NCI-H2196 (cell line): ENCODE measurements around the gene ZMIZ1.

ENCODE experiments used
- DNase-seq: peaks from one replicate; lab custom pipeline; 2025; ENCODE audit not compliant: unreplicated experiment; lab: John Stamatoyannopoulos, UW

The ZMIZ1 gene

GRCh38 chr10:79349766-79350406 is 281.1 kb downstream of the ZMIZ1 start:
- DNase-seq = no peak

GRCh38 chr10:79350407-79351154 is 281.8 kb downstream of the ZMIZ1 start:
- no peak for DNase-seq

GRCh38 chr10:79351332-79351731 is 282.6 kb downstream of the ZMIZ1 start:
- no peak for DNase-seq

- DNase-seq = no peak
These were observed 283.5 kb downstream of the ZMIZ1 start for GRCh38 chr10:79352035-79352877.

- DNase-seq = no peak
These were observed 284.2 kb downstream of the ZMIZ1 start for GRCh38 chr10:79353000-79353406.

- DNase-seq = no peak
These were observed 285.0 kb downstream of the ZMIZ1 start for GRCh38 chr10:79353726-79354125.

GRCh38 chr10:79354141-79354540 is 285.4 kb downstream of the ZMIZ1 start:
- no peak for DNase-seq

GRCh38 chr10:79354615-79355014 is 285.8 kb downstream of the ZMIZ1 start:
- no peak for DNase-seq

- no peak for DNase-seq
These were observed 286.8 kb downstream of the ZMIZ1 start for GRCh38 chr10:79355420-79356017.

- no peak for DNase-seq
These were observed 287.3 kb downstream of the ZMIZ1 start for GRCh38 chr10:79356104-79356503.

GRCh38 chr10:79357180-79357579 is 288.4 kb downstream of the ZMIZ1 start:
- no peak for DNase-seq

- DNase-seq = no peak
These were observed 290.0 kb downstream of the ZMIZ1 start for GRCh38 chr10:79358811-79359210.

- no peak for DNase-seq
These were observed 291.2 kb downstream of the ZMIZ1 start for GRCh38 chr10:79359816-79360498.

- DNase-seq = no peak
These were observed 292.0 kb downstream of the ZMIZ1 start for GRCh38 chr10:79360499-79361342.

- no peak for DNase-seq
These were observed 293.1 kb downstream of the ZMIZ1 start for GRCh38 chr10:79361726-79362397.
